HG02642 (cell line): Measurements from ENCODE around the gene SYNE1.
"Not testable (repeated sequence)": the region's sequence is repeated elsewhere in the genome, so short reads cannot be mapped to it uniquely, and the experiment has no call there.

Source experiments
- ATAC-seq: cut with Tn5 transposase; IDR thresholded peaks from one replicate; pipeline ENCODE4 v1.9.1; 2021; ENCODE audit warnings: mild to moderate bottlenecking; ENCODE audit not compliant: unreplicated experiment, poor library complexity

Gene SYNE1

GRCh38 chr6:152170702-152171667, 466.2 kb downstream of the SYNE1 start:
- peak; percentile 96 for ATAC-seq

- no peak for ATAC-seq
These were observed 466.9 kb downstream of the SYNE1 start for GRCh38 chr6:152170313-152170701.

- no peak for ATAC-seq
These were observed 469.2 kb downstream of the SYNE1 start for GRCh38 chr6:152167641-152168603.

GRCh38 chr6:152166897-152167296, 470.3 kb downstream of the SYNE1 start:
- ATAC-seq: no peak

GRCh38 chr6:152166497-152166896, 470.7 kb downstream of the SYNE1 start:
- no peak for ATAC-seq

GRCh38 chr6:152164957-152165356, 472.2 kb downstream of the SYNE1 start:
- no peak for ATAC-seq

- ATAC-seq: peak; percentile 54
These were observed 475.7 kb downstream of the SYNE1 start for GRCh38 chr6:152161501-152161900.

GRCh38 chr6:152160346-152160745, 476.8 kb downstream of the SYNE1 start:
- peak; percentile 97 for ATAC-seq

- no peak for ATAC-seq
These were observed 481.4 kb downstream of the SYNE1 start for GRCh38 chr6:152155792-152156191.

GRCh38 chr6:152154559-152155356, 482.4 kb downstream of the SYNE1 start:
- ATAC-seq: no peak

GRCh38 chr6:152151920-152152319, 485.2 kb downstream of the SYNE1 start:
- ATAC-seq: no peak

GRCh38 chr6:152150196-152150595, 487.0 kb downstream of the SYNE1 start:
- no peak for ATAC-seq

- ATAC-seq: no peak
These were observed 488.8 kb downstream of the SYNE1 start for GRCh38 chr6:152148412-152148811.

- no peak for ATAC-seq
These were observed 489.9 kb downstream of the SYNE1 start for GRCh38 chr6:152147269-152147668.

- no peak for ATAC-seq
These were observed 490.8 kb downstream of the SYNE1 start for GRCh38 chr6:152146385-152146784.

- ATAC-seq: no peak
These were observed 493.8 kb downstream of the SYNE1 start for GRCh38 chr6:152143359-152143758.

GRCh38 chr6:152142105-152142504, 495.1 kb downstream of the SYNE1 start:
- ATAC-seq: no peak

GRCh38 chr6:152138344-152138743, 498.8 kb downstream of the SYNE1 start:
- ATAC-seq: not testable (repeated sequence)

- ATAC-seq: no peak
These were observed 500.7 kb downstream of the SYNE1 start for GRCh38 chr6:152136449-152136825.
